Measurements from ENCODE around the gene UST. TPM values are rescaled to one million over a fixed set of nuclear protein-coding genes. Genes with fewer than 3 reads are reported as not detected.

UST gene
- total RNA-seq, 1 experiment from 2014 or later, result 3.9 TPM

- Histone ChIP-seq H3K9ac (ENCODE audit: low read length) (no peak overlapping the region), H3K4me3 (ENCODE audit: low read length) (no peak overlapping the region), H3K27me3 (ENCODE audit: low read length) (no peaks in the 10 kb centered on the region), H3K4me2 (ENCODE audit: low read length) (no peak overlapping the region), H3K4me1 (ENCODE audit: insufficient read depth, low read length) (no peaks in the 10 kb centered on the region), H4K20me1 (ENCODE audit: low read length) (no peaks in the 10 kb centered on the region), H3K27ac (ENCODE audit: low read length) (no peak overlapping the region), H3K9me3 (ENCODE audit: low read length) (no peaks in the 10 kb centered on the region), H3K79me2 (ENCODE audit: low read length) (no peaks in the 10 kb centered on the region), H3K9me2 (replicated peaks; ENCODE audit: low read length) (no peaks in the 10 kb centered on the region), H3K36me3 (ENCODE audit: low read depth, low read length) (no peaks in the 10 kb centered on the region), H3F3A (ENCODE audit: low read length, unreplicated experiment) (no peaks in the 10 kb centered on the region), H2AFZ (ENCODE audit: low read length) (no peak overlapping the region)
- no TSS peak for BruUV-seq (replicated peaks)
- POLR2A ChIA-PET (ENCODE audit: unreplicated experiment), result no interaction called here
- intact Hi-C loops (cut with micrococcal nuclease), result no loop called here
- CTCF ChIA-PET, result no interaction called here
- TF ChIP-seq EZH2phosphoT487 (IDR thresholded peaks at IDR 0.05; ENCODE audit: borderline replicate concordance, low read length) (no peak), CTCF (conservative IDR thresholded peaks at IDR 0.05; ENCODE audit: low read depth, low read length) (no peak)
- DNase-seq (no peak), ATAC-seq (no peak)
Measured at GRCh38 chr6:148963738-148964137, 216.9 kb downstream of the UST start.

- Histone ChIP-seq H2AFZ (ENCODE audit: low read length) (no peak overlapping the region), H3K36me3 (ENCODE audit: low read depth, low read length) (no peaks in the 10 kb centered on the region), H3K4me2 (ENCODE audit: low read length) (no peak overlapping the region), H3K9me3 (ENCODE audit: low read length) (no peaks in the 10 kb centered on the region), H3K27me3 (ENCODE audit: low read length) (no peaks in the 10 kb centered on the region), H3K9me2 (replicated peaks; ENCODE audit: low read length) (no peaks in the 10 kb centered on the region), H3K27ac (ENCODE audit: low read length) (no peak overlapping the region), H3K4me3 (ENCODE audit: low read length) (no peak overlapping the region), H4K20me1 (ENCODE audit: low read length) (no peaks in the 10 kb centered on the region), H3K9ac (ENCODE audit: low read length) (no peak overlapping the region), H3K4me1 (ENCODE audit: insufficient read depth, low read length) (no peaks in the 10 kb centered on the region), H3F3A (ENCODE audit: low read length, unreplicated experiment) (no peaks in the 10 kb centered on the region), H3K79me2 (ENCODE audit: low read length) (no peaks in the 10 kb centered on the region)
- BruUV-seq (replicated peaks), result no TSS peak
- no peak for ATAC-seq
- CTCF ChIA-PET, result no interaction called here
- intact Hi-C loops (cut with micrococcal nuclease), result no loop called here
- POLR2A ChIA-PET (ENCODE audit: unreplicated experiment), result no interaction called here
- TF ChIP-seq CTCF (conservative IDR thresholded peaks at IDR 0.05; ENCODE audit: low read depth, low read length), result no peak
- TF ChIP-seq EZH2 (IDR thresholded peaks at IDR 0.05; ENCODE audit: low read length, unreplicated experiment), result no peak
- TF ChIP-seq EZH2phosphoT487 (IDR thresholded peaks at IDR 0.05; ENCODE audit: borderline replicate concordance, low read length), result no peak
- DNase-seq, result no peak
Measured at GRCh38 chr6:148964467-148964866, 217.6 kb downstream of the UST start.

GRCh38 chr6:148965287-148965686 lies 218.5 kb downstream of the UST start:
- no peaks in the 10 kb centered on the region for H3F3A ChIP-seq (ENCODE audit: low read length, unreplicated experiment)
- H3K9me3 ChIP-seq (ENCODE audit: low read length), result no peaks in the 10 kb centered on the region
- H4K20me1 ChIP-seq (ENCODE audit: low read length), result no peaks in the 10 kb centered on the region
- no peak overlapping the region for H3K4me3 ChIP-seq (ENCODE audit: low read length)
- no peak overlapping the region for H3K9ac ChIP-seq (ENCODE audit: low read length)
- H3K9me2 ChIP-seq (replicated peaks; ENCODE audit: low read length), result no peaks in the 10 kb centered on the region
- BruUV-seq (replicated peaks), result no TSS peak
- no peak for TF ChIP-seq CTCF (conservative IDR thresholded peaks at IDR 0.05; ENCODE audit: low read depth, low read length)
- no peak for TF ChIP-seq EZH2phosphoT487 (IDR thresholded peaks at IDR 0.05; ENCODE audit: borderline replicate concordance, low read length)
- no peak for TF ChIP-seq EZH2 (IDR thresholded peaks at IDR 0.05; ENCODE audit: low read length, unreplicated experiment)
- no peak overlapping the region for H2AFZ ChIP-seq (ENCODE audit: low read length)
- CTCF ChIA-PET, result no interaction called here
- no peak overlapping the region for H3K4me2 ChIP-seq (ENCODE audit: low read length)
- H3K4me1 ChIP-seq (ENCODE audit: insufficient read depth, low read length), result no peaks in the 10 kb centered on the region
- H3K27me3 ChIP-seq (ENCODE audit: low read length), result no peaks in the 10 kb centered on the region
- POLR2A ChIA-PET (ENCODE audit: unreplicated experiment), result no interaction called here
- no peak for DNase-seq
- no peak for ATAC-seq
- H3K36me3 ChIP-seq (ENCODE audit: low read depth, low read length), result no peaks in the 10 kb centered on the region
- no peaks in the 10 kb centered on the region for H3K79me2 ChIP-seq (ENCODE audit: low read length)
- H3K27ac ChIP-seq (ENCODE audit: low read length), result no peak overlapping the region
- intact Hi-C loops (cut with micrococcal nuclease), result no loop called here
